ENCODE data around the gene RIOK1. TPM values are rescaled to one million over a fixed set of nuclear protein-coding genes. Genes with fewer than 3 reads are reported as not detected.
A peak's percentile ranks its signal among the peaks of the same experiment; 100 is the strongest.

RIOK1 gene
- total RNA-seq, 1 donor from 2014 or later, result 21.9 TPM

GRCh38 chr6:7406743-7407142 lies 17.1 kb downstream of the RIOK1 start:
- no peak for TF ChIP-seq CTCF (IDR thresholded peaks at IDR 0.05; ENCODE audit: insufficient read depth, low read length, severe bottlenecking)
- Histone ChIP-seq H3K36me3 (ENCODE audit: control insufficient read depth, insufficient read depth, low read length) (peaks cover 14% of the 10 kb centered on the region), H3K27me3 (ENCODE audit: control insufficient read depth, insufficient read depth, low read length) (no peaks in the 10 kb centered on the region), H3K4me3 (ENCODE audit: low read depth, low read length) (no peak overlapping the region)
- FAIRE-seq, result no peak
- no peak for DNase-seq (ENCODE audit: low read depth)

- no peak for TF ChIP-seq CTCF (IDR thresholded peaks at IDR 0.05; ENCODE audit: insufficient read depth, low read length, severe bottlenecking)
- no peak for FAIRE-seq
- no peak for DNase-seq (ENCODE audit: low read depth)
- H3K36me3 ChIP-seq (ENCODE audit: control insufficient read depth, insufficient read depth, low read length), result peaks cover 16% of the 10 kb centered on the region
- no peak overlapping the region for H3K4me3 ChIP-seq (ENCODE audit: low read depth, low read length)
- H3K27me3 ChIP-seq (ENCODE audit: control insufficient read depth, insufficient read depth, low read length), result no peaks in the 10 kb centered on the region
These were observed 20.1 kb downstream of the RIOK1 start for GRCh38 chr6:7409740-7410139.

- TF ChIP-seq CTCF (IDR thresholded peaks at IDR 0.05; ENCODE audit: insufficient read depth, low read length, severe bottlenecking), result no peak
- Histone ChIP-seq H3K36me3 (ENCODE audit: control insufficient read depth, insufficient read depth, low read length) (peaks cover 16% of the 10 kb centered on the region), H3K4me3 (ENCODE audit: low read depth, low read length) (no peak overlapping the region), H3K27me3 (ENCODE audit: control insufficient read depth, insufficient read depth, low read length) (no peaks in the 10 kb centered on the region)
- no peak for DNase-seq (ENCODE audit: low read depth)
- FAIRE-seq, result no peak
These were observed 21.2 kb downstream of the RIOK1 start for GRCh38 chr6:7410851-7411250.

- DNase-seq (ENCODE audit: low read depth) (no peak), FAIRE-seq (no peak)
- Histone ChIP-seq H3K4me3 (ENCODE audit: low read depth, low read length) (no peak overlapping the region), H3K36me3 (ENCODE audit: control insufficient read depth, insufficient read depth, low read length) (peaks cover 15% of the 10 kb centered on the region), H3K27me3 (ENCODE audit: control insufficient read depth, insufficient read depth, low read length) (no peaks in the 10 kb centered on the region)
- TF ChIP-seq CTCF (IDR thresholded peaks at IDR 0.05; ENCODE audit: insufficient read depth, low read length, severe bottlenecking), result no peak
These were observed 21.7 kb downstream of the RIOK1 start for GRCh38 chr6:7411328-7411727.

DNA sequence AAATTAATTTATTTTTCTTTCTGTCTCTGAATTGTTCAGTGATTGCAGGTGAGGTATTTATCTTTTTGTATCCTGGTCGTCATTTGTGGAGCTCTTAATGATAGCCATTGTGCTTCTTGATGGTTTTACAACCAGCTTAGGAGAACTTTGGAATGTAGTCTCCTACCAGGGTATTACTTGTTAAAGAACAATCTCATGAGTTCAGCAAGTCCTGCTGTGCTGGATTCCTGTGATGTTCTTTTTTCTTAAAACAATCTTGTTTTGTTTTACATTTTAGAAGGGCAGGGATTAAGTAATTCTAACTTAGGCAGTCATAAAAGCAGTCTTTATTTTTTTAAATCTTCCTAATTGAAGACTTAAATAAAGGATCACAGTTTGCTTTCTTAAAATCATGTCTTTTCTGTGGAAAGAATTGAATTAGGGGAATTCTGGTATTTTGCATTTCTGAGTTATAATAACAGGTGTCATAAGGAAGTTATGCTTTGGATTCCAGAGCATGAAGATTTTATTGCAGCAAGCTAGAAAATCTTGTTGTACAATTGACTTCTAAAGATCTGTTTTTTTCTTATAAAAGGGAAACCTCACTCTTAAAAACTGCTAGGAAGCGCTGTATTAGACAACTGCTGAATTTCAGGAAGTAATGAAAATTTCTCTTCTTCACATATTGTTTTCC lies 23.7 kb downstream of the RIOK1 start:
- FAIRE-seq (no peak), DNase-seq (ENCODE audit: low read depth) (no peak)
- Histone ChIP-seq H3K4me3 (ENCODE audit: low read depth, low read length) (no peak overlapping the region), H3K27me3 (ENCODE audit: control insufficient read depth, insufficient read depth, low read length) (no peaks in the 10 kb centered on the region), H3K36me3 (ENCODE audit: control insufficient read depth, insufficient read depth, low read length) (peaks cover 15% of the 10 kb centered on the region)
- TF ChIP-seq CTCF (IDR thresholded peaks at IDR 0.05; ENCODE audit: insufficient read depth, low read length, severe bottlenecking), result no peak

DNA sequence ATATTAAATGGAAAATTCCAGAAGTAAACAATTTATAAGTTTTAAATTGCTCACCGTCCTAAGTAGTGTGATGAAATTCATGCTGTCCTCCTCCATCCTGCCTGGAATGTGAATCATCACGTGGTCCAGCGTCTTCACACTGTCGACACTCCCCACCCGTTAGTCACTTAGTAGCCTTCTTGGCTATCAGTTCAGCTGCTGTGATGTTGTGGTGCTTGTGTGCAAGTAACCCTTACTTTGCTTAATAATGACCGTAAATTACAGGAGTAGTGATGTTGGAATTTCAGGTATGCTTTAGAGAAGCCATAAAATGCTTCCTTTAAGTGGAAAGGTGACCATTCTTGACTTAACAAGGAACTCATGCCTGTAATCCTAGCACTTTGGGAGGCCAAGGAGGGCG lies 25.2 kb downstream of the RIOK1 start:
- no peak for TF ChIP-seq CTCF (IDR thresholded peaks at IDR 0.05; ENCODE audit: insufficient read depth, low read length, severe bottlenecking)
- no peak for FAIRE-seq
- H3K36me3 ChIP-seq (ENCODE audit: control insufficient read depth, insufficient read depth, low read length), result peaks cover 14% of the 10 kb centered on the region
- no peak overlapping the region for H3K4me3 ChIP-seq (ENCODE audit: low read depth, low read length)
- DNase-seq (ENCODE audit: low read depth), result peak; percentile 62
- H3K27me3 ChIP-seq (ENCODE audit: control insufficient read depth, insufficient read depth, low read length), result no peaks in the 10 kb centered on the region

Measured in bronchial epithelial cell (primary cell).